22Rv1 (cell line): ENCODE data around the gene LUM.

Experiments used
- CTCF ChIP-seq: fragments of 450-650 bp; IDR thresholded peaks from 2 replicates; pipeline ENCODE4 v1.5.1; 2017; ENCODE audit warnings: mild to moderate bottlenecking
- ZFX ChIP-seq: fragments of 450-650 bp; IDR thresholded peaks from 2 replicates; pipeline ENCODE4 v1.6.1; 2017; ENCODE audit warnings: antibody characterized with exemption, borderline replicate concordance

DNA sequence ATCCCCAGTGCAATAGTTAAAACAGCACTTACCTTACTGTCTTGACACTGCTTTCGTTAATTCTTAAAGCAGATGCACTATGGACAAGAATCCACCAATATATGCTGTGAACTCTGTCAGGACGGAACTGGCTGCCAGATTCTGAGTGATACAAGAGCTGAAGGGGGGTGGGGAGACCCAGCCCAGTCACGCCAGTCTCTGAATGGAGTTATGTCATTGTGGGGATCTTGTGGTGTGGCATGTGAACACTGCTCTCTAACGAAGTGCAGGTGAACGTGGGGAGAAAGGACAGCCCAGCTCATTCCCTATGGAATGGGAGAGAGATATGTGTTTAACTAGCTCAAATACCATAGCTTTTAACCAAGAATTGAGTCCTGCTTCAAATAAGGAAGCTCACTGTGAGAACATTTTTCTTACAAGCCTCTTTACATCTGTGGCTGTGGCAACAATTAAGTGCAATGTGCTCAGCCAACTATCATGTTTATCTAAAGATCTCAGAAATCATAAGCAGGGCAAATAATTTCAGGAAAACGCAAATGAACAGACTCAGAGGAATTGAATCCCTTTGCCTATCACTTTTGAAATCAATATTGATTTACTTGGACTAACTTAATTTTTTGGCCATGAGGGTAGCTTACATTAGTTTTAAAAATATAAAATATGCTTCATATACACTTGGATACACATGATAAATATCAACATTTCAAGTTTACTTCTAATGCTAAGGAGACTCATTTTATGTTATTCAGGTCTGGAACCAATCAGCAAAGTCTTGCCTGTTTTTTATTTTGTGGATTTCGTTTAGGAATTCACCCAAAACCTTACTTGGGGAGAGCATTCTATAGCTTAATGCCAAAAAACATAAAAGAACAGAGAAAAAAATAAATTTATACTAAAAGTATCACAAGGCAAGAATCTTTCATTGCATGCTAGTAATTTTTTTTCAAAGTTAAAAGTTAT is at the start of gene LUM:
- no peak for TF ChIP-seq CTCF
- TF ChIP-seq ZFX: no peak
